Activated CD8-positive, alpha-beta memory T cell treated with anti-CD3 and anti-CD28 coated beads, Interleukin-2, amount 50 U/mL, for 1 hour (primary cell): Measurements from ENCODE around the gene DEFB108B.
"Not testable (repeated sequence)": the region's sequence is repeated elsewhere in the genome, so short reads cannot be mapped to it uniquely, and the experiment has no call there.

Experiments
- DNase-seq: peaks from one replicate; pipeline ENCODE4 v3.0.0-alpha.2; 2020; ENCODE audit errors: extremely low read depth

DEFB108B gene

GRCh38 chr11:71832811-71833210 is at the start of gene DEFB108B:
DEFB108B (plus strand) TSS chr11:71833200; CDS start chr11:71833200, 0 bp downstream.
- not testable (repeated sequence) for DNase-seq

GRCh38 chr11:71786114-71786847 is 46.7 kb upstream of the DEFB108B start:
- not testable (repeated sequence) for DNase-seq

GRCh38 chr11:71786848-71787097 is 46.2 kb upstream of the DEFB108B start:
- peak; percentile 93 for DNase-seq

GRCh38 chr11:71787098-71787823 is 45.7 kb upstream of the DEFB108B start:
- peak; percentile 85 for DNase-seq

- DNase-seq = not testable (repeated sequence)
These were observed 45.1 kb upstream of the DEFB108B start for GRCh38 chr11:71787824-71788454.

- not testable (repeated sequence) for DNase-seq
These were observed 43.4 kb upstream of the DEFB108B start for GRCh38 chr11:71789444-71790196.

GRCh38 chr11:71791111-71791510 is 41.9 kb upstream of the DEFB108B start:
- DNase-seq = not testable (repeated sequence)

GRCh38 chr11:71792621-71793235 is 40.3 kb upstream of the DEFB108B start:
- not testable (repeated sequence) for DNase-seq

GRCh38 chr11:71794386-71795040 is 38.5 kb upstream of the DEFB108B start:
- DNase-seq = not testable (repeated sequence)

- DNase-seq = not testable (repeated sequence)
These were observed 37.8 kb upstream of the DEFB108B start for GRCh38 chr11:71795236-71795635.

- DNase-seq = not testable (repeated sequence)
These were observed 37.0 kb upstream of the DEFB108B start for GRCh38 chr11:71796016-71796415.

GRCh38 chr11:71796781-71797180 is 36.2 kb upstream of the DEFB108B start:
- not testable (repeated sequence) for DNase-seq

GRCh38 chr11:71799556-71800128 is 33.4 kb upstream of the DEFB108B start:
- DNase-seq = not testable (repeated sequence)

GRCh38 chr11:71800335-71800953 is 32.6 kb upstream of the DEFB108B start:
- peak; percentile 48 for DNase-seq

GRCh38 chr11:71801026-71801425 is 32.0 kb upstream of the DEFB108B start:
- not testable (repeated sequence) for DNase-seq

- not testable (repeated sequence) for DNase-seq
These were observed 30.1 kb upstream of the DEFB108B start for GRCh38 chr11:71802874-71803273.

- DNase-seq = not testable (repeated sequence)
These were observed 28.6 kb upstream of the DEFB108B start for GRCh38 chr11:71804158-71804947.

- DNase-seq = not testable (repeated sequence)
These were observed 20.5 kb upstream of the DEFB108B start for GRCh38 chr11:71812529-71812928.
